HG02678 (cell line): ENCODE measurements around the gene VDAC2.

Experiments used
- ATAC-seq: cut with Tn5 transposase; IDR thresholded peaks from one replicate; pipeline ENCODE4 v1.9.1; 2021; ENCODE audit warnings: mild to moderate bottlenecking, moderate library complexity; ENCODE audit not compliant: unreplicated experiment

VDAC2 gene

DNA sequence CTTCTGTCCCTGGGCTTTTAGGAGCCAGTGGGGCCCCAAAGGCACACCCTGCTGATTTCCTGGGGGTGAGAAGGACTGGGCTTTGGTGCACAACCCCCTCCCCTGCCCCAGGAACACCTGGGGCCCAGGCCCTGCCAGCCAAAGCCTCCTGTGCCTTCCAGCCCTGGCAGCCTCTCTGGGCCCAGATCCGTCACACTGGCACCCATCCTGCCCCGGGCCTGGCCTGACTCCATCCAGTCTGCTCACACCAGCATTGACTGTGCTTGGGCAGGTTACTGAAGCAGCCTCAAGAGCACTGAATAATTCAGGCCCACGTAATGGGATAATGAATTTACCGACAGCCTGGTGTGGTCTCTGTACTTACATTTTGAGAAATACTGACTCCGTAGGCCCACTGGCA lies 37.2 kb downstream of the VDAC2 start:
- ATAC-seq: no peak

DNA sequence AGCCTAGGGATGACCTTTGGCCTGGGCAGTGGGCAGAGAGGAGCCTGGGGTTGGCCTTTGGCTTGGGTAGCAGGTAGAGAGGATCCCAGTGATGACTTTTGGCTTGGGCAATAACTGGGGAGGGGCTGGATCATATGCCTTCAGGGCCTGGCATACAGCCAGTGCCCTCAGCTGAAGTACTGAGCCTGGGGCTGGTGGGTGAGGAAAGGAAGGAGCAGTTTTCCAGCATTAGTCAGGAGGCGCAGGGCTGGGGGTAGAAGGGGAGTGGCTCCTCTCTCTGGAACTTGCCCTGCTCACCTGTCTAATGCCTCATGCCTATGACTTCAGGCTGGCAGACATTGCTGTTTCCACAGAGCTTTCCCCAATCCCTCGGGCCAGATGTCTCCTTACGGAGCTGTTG lies 40.3 kb downstream of the VDAC2 start:
- ATAC-seq: no peak

DNA sequence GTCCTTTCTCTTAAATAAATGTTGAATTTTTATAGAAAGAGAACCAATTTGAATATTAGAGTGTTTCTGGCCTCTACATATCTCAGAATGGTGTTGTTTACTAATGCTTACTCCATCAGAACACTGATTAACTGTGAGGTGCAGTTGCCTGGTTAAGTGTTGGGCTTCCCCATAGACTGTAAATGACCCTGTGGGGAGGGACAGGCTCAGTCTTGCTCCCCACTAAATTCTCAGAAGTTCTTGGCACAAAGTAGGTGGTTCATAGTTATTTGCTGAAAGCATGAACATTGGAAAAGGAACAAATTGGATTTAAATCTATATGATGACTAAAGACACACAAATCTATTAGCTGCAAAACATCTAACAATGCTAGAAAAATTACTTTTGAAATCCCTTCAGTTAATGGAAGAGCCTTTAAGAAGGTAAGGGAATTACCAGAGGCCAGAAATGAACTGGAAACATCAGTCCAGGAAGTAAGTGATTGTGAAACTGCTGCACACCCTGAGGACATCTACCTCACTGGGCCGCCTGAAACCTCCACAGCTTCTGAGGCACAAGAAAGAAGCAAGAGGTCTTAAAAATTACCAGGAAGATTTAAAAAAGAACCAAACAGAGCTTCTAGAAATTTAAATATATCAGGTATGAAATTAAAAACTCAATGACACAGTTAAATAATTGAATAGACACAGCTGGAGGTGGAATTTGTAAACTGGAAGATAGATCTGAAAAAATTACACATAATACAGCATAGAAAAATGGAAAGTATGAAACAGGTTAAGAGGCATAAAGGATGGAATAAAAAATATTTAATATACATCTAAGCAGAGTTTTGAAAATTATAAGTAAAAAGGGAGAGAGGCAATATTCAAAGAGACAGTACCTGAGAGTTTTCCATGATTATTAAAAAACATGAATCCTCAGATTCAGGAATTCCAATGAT lies 43.0 kb downstream of the VDAC2 start:
- ATAC-seq: no peak

DNA sequence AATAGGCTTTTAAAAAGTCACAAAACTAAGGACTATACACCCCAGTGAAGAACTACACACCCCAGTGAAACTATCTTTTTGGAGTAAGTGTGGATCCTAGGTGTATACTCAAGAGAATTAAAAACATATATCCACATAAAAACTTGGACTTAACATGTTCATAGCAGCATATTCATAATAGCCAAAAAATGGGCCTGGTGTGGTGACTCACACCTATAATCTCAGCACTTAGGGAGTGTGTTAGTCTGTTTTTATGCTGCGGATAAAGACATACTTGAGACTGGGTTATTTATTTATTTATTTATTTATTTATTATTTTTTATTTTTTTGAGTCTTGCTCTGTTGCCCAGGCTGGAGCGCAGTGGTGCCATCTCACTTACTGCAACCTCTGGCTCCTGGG lies 44.1 kb downstream of the VDAC2 start:
- ATAC-seq: no peak

DNA sequence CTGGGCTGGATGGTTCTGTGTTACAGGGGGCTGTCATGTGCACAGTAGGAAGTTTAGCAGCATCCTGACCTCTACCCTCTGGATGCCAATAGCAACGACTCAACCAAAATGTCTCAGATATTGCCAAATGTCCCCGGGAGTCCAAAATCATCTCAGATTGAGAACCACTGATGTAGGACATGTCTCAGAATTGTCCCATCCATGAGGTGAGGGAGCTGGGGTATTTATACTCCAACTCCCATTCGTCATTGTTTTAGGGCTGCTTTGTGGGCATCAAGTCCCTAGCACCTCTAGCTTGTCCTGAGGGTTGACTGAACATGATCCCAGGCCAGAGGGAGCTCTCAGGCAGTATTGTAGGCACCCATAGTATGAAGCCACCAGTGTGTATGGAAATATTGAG lies 50.4 kb downstream of the VDAC2 start:
- ATAC-seq: no peak

DNA sequence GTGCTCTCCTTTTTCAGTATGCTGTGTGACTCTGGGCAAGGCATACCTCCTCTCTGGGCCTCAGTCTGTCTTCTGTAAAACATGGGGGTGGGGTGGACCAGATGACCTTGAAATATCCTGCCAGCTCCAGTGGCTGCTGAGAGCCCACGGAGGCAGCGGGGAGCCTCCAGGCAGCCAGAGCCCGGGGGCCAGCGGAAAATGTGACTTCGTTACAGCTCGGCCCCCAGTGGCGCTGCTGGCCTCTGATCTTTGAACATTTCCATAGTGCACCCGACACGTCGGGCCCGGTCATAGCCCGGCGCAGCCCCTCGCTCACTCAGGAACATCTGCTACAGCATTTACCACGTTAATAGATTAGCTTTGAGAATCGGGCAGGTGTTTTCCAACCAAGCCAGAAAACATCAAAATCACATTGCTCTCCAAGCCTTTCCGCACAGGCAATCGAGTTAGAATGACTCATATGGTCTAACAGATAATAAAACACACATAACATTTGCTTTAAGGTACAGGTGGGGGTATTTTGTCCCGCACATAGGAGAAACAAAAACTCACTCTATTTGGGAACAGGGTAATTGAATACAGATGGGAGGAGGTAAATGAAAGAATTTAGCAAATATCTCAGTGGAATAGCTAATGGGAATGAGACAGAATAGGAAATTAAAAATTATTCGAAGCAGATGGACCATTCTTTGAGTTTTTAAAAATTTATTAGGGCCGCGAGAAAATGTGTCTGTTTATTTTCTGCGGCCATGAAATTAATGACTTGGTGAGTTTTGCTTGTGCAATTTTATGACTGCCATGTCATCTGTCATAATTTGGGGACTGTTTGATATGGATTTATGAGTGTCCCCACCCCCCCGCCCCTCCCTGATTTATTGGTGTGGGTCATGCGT lies 51.5 kb downstream of the VDAC2 start:
- ATAC-seq: no peak

DNA sequence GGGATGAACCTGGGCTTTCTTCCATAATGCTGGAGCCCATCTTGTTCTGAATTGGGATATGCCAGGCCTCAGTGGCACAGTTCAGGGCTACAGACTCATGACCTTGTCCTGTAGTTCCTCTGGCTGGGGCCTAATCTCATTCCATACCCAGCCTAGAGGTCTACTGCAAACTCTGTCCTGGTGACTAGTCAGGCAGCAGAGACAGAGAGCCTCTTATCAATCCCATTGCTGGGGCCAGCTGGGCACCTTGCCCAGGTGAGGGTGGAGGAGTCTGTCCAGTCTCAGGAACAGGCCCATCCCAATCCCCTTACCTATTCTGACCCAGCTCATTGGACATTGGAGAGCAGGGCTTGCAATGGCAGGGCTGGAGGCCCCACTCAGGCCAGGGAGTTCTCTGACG lies 53.2 kb downstream of the VDAC2 start:
- no peak for ATAC-seq

DNA sequence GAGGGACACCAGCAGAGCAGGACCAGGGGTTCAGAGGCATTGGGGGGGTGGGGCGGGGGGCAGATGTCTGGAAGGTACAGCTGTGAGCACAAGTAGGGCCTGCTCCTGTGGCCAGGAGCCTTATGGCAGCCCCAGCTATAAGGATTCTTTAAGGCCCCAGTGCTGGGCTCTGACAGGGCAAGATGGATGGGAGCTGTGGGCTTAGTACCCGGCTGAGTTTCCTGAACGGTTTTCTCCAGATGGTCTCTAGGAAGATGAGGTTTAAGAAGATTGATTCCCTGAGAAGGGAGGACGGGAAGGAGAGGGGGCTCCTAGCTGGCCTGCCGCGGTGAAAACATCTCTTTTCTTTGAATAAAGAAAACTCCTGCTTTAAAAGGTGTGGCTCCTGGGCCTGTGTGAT lies 55.3 kb downstream of the VDAC2 start:
- ATAC-seq: no peak

DNA sequence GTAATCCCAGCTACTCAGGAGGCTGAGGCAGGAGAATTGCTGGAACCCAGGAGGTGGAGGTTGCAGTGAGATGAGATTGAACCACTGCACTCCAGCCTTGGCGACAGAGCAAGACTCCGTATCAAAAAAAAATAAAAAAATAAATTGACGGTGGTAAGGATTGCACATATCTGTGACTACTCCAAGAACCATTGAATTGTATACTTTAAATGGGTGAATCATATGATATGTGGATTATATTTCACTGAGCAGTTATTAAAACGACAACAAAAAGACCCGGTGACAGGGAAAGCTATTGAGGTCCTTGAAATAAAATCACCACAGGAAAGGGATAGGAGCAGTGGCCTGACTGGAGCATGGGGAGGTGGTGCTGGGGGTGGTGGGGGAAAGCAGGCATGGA lies 56.3 kb downstream of the VDAC2 start:
- no peak for ATAC-seq

DNA sequence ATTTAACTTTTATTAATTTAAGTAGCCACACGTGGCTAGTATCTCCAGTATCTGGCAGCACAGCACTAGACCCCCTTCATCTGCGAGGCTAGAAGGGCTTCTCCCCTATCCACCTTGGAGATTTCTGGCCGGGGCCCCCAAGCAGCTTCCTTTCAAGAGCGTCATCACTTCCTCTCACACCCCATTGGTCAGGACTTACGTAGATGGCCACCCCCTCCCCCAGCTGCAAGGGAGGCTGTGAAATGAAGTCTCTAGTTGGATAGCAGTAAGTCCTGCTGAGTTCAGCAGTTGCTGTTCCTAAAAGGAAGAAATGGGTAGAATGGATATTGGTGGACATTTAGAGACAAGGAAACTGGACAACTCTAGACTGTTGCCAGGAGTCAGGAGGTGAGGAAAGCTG lies 59.0 kb downstream of the VDAC2 start:
- no peak for ATAC-seq

DNA sequence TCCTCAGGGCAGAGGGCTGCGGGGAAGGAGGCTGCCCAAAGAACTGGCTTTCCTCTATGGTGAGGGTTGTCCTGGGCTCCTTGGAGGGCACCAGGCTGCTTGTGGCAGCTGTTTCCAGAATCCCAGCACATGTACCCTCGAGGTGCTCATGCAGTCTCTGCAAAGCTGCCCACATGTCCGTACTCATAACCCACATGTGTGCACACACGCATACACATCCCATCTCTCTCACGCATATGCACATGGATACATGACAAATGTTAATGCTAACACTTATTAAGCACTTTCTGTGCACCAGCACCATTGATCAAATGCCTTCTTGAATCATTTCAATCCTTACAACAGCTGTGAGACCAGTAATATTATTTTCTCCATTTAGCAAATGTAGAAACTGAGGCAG lies 61.5 kb downstream of the VDAC2 start:
- no peak for ATAC-seq

DNA sequence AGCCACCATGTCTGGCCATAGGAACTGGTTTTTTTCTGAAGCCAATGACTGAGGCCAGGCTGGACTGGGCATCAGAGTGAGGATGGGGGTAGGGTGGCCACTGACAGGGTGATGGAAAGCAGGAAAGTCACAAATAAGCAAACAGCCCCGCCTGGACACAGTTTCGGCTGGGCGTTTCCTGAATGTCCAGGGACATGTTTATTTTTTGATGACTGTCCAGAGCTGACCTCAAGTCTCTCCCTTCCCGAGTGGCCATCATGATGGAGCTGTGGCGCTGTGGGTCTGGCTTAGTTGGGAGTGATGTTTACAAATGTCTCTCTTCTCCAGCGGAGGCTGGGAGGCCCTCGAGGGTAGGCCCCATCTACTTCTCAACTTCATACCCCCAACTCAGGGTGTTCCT lies 62.3 kb downstream of the VDAC2 start:
- ATAC-seq: no peak

DNA sequence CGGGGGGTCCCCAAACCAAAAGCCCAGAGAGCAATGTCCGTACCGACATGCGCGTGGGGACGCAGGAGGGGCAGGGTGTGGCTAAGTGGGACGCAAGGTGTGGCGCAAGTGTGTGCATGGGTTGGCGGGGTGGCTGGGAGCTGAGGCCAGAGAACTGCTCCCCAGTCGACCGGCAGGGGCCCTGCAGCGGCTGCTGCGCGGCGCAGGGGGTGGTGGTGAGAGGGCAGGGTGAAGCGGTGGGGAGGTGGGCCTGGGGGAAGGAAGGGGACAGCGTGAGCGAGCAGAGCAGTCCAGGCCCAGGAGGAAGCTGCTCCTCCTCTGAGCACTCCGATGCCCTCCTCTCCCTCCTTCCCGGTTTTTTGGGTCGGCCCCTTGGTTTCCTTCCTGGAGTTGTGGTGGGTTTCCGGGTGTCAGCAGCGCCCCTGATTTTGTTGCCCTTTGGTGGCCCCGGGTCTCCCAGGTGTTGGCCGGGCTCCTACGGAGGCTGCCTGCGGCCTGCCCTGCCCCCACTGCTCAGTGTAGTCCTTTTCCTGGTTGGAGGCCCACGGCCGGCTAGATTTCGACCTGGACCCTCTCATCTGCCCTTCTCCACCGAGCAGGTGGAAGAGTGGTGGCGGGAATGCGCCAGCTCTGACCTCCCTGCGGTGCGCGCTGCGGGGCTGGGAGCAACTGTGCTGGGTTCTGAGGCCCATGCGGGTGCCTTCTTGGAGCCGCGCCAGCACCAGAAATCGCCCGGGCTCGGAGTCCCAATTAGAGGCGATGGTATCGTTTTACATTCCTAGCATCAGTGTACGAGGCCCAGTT lies 65.7 kb downstream of the VDAC2 start:
- no peak for ATAC-seq

DNA sequence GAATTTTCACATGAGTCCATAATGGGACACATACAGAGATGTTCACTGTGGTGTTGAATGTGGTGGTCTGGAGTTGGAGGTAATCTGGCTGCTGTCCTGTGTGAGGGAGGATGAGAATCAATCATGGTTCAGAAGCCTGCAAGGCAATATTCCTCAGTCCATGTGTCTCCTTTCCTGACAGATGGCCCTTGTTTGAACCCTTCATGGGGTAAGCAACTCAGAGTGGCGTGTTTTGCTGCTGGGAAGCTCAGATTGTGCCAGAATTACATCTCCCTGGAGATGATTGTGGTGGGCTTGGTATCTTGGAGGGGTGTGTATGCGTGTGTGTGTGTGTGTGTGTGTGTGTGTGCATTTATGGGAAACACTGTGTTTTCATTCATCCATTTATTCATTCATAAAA lies 69.6 kb downstream of the VDAC2 start:
- no peak for ATAC-seq
